GM18498 (cell line): Measurements from ENCODE around the gene GNL3.
"Not testable (repeated sequence)": the region's sequence is repeated elsewhere in the genome, so short reads cannot be mapped to it uniquely, and the experiment has no call there.

Experiments
- ATAC-seq: cut with Tn5 transposase; IDR thresholded peaks from one replicate; pipeline ENCODE4 v1.9.1; 2021; ENCODE audit warnings: mild to moderate bottlenecking, moderate library complexity; ENCODE audit not compliant: unreplicated experiment

GNL3 gene

GRCh38 chr3:52685709-52686691, at the start of gene GNL3, which contains the start of gene PBRM1:
TSS of gene GNL3 (plus strand) at chr3:52686032. CDS start at chr3:52686093, 61 bp downstream.
TSS of gene PBRM1 (minus strand) at chr3:52685913.
- peak; percentile 81 for ATAC-seq

GRCh38 chr3:52636673-52637072, 49.2 kb upstream of the GNL3 start:
- no peak for ATAC-seq

- no peak for ATAC-seq
These were observed 40.3 kb upstream of the GNL3 start for GRCh38 chr3:52645549-52645948.

GRCh38 chr3:52649461-52650210, 36.2 kb upstream of the GNL3 start:
- ATAC-seq = no peak

GRCh38 chr3:52650439-52650838, 35.4 kb upstream of the GNL3 start:
- ATAC-seq = no peak

GRCh38 chr3:52651592-52651991, 34.2 kb upstream of the GNL3 start:
- no peak for ATAC-seq

- ATAC-seq = no peak
These were observed 29.9 kb upstream of the GNL3 start for GRCh38 chr3:52655895-52656294.

GRCh38 chr3:52660046-52660445, 25.8 kb upstream of the GNL3 start:
- ATAC-seq = no peak

- no peak for ATAC-seq
These were observed 22.7 kb upstream of the GNL3 start for GRCh38 chr3:52663098-52663497.

GRCh38 chr3:52670621-52671521, 15.0 kb upstream of the GNL3 start:
- ATAC-seq = peak; percentile 91

- no peak for ATAC-seq
These were observed 14.2 kb upstream of the GNL3 start for GRCh38 chr3:52671676-52672075.

- ATAC-seq = not testable (repeated sequence)
These were observed 9.6 kb upstream of the GNL3 start for GRCh38 chr3:52676201-52676600.

GRCh38 chr3:52678265-52679198, 7.3 kb upstream of the GNL3 start:
- ATAC-seq = no peak

- ATAC-seq = no peak
These were observed 6.7 kb upstream of the GNL3 start for GRCh38 chr3:52679199-52679538.

- ATAC-seq = no peak
These were observed 6.0 kb upstream of the GNL3 start for GRCh38 chr3:52679811-52680210.

- ATAC-seq = no peak
These were observed 4.2 kb upstream of the GNL3 start for GRCh38 chr3:52681596-52681995.

GRCh38 chr3:52682016-52682415, 3.8 kb upstream of the GNL3 start:
- ATAC-seq = no peak

- ATAC-seq = no peak
These were observed 2.2 kb upstream of the GNL3 start for GRCh38 chr3:52683611-52684010.

GRCh38 chr3:52684184-52684583, 1.6 kb upstream of the GNL3 start:
- no peak for ATAC-seq

- ATAC-seq = peak; percentile 85
These were observed 535 bp upstream of the GNL3 start for GRCh38 chr3:52685285-52685708.
